Rectal smooth muscle tissue (tissue), 1 donor: ENCODE results near the gene NEK1.
"Not testable (repeated sequence)": the region's sequence is repeated elsewhere in the genome, so short reads cannot be mapped to it uniquely, and the experiment has no call there.

ENCODE experiments used
- H3K27ac ChIP-seq: one replicate; pipeline ENCODE4 v1.7.0; 2013; ENCODE audit warnings: low read depth, low read length, inconsistent platforms
- H3K27me3 ChIP-seq: one replicate; pipeline ENCODE4 v1.7.0; 2013; ENCODE audit warnings: low read length; ENCODE audit not compliant: control insufficient read depth, insufficient read depth
- H3K36me3 ChIP-seq: one replicate; pipeline ENCODE4 v1.7.0; 2013; ENCODE audit warnings: low read length; ENCODE audit not compliant: control insufficient read depth, insufficient read depth
- H3K4me1 ChIP-seq: one replicate; pipeline ENCODE4 v1.7.0; 2013; ENCODE audit warnings: low read length; ENCODE audit not compliant: control insufficient read depth, insufficient read depth
- H3K4me3 ChIP-seq: one replicate; pipeline ENCODE4 v1.7.0; 2013; ENCODE audit warnings: low read length
- H3K9ac ChIP-seq: one replicate; pipeline ENCODE4 v1.7.0; 2013; ENCODE audit warnings: low read length

The NEK1 gene

DNA sequence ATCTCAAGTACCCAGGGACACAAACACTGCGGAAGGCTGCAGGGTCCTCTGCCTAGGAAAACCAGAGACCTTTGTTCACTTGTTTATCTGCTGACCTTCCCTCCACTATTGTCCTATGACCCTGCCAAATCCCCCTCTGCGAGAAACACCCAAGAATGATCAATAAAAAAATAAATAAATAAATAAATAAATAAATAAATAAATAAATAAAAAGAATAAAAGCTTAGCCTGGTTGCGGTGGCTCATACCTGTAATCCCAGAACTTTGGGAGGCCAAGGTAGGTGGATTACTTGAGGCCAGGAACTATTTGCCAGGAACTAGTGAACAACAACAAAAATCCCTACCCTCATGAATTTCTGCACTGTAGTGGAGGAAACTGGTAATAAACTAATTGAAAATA is 41.4 kb downstream of the NEK1 start:
- not testable (repeated sequence) for H3K36me3 ChIP-seq, H3K4me1 ChIP-seq, H3K4me3 ChIP-seq, H3K9ac ChIP-seq, H3K27ac ChIP-seq, H3K27me3 ChIP-seq

DNA sequence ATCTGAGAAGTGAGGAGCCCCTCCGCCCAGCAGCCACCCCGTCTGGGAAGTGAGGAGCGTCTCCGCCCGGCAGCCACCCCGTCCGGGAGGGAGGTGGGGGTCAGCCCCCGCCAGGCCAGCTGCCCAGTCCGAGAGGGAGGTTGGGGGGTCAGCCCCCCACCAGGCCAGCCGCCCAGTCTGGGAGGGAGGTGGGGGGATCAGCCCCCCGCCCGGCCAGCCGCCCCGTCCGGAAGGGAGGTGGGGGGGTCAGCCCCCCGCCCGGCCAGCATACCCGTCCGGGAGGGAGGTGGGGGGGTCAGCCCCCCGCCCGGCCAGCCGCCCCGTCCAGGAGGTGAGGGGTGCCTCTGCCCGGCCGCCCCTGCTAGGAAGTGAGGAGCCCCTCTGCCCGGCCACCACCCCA is 42.1 kb downstream of the NEK1 start:
- H3K9ac ChIP-seq, H3K36me3 ChIP-seq, H3K4me1 ChIP-seq, H3K27ac ChIP-seq, H3K4me3 ChIP-seq, H3K27me3 ChIP-seq: not testable (repeated sequence)

DNA sequence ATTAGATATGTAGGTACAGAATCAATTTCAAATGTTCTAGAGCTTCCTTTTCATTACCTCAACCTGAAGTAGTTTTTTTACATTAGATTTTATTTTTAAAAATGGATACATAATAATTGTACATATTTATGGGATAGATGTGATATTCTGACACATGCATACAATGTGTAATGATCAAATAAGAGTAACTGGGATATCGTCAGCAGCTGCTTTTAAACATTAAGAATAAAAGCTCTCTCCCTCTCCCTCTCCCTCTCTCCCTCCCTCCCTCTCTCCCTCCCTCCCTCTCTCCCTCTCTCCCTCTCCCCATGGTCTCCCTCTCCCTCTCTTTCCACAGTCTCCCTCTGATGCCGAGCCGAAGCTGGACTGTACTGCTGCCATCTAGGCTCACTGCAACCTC is 43.2 kb downstream of the NEK1 start:
- H3K4me3 ChIP-seq, H3K27me3 ChIP-seq, H3K4me1 ChIP-seq, H3K27ac ChIP-seq, H3K9ac ChIP-seq, H3K36me3 ChIP-seq: not testable (repeated sequence)

DNA sequence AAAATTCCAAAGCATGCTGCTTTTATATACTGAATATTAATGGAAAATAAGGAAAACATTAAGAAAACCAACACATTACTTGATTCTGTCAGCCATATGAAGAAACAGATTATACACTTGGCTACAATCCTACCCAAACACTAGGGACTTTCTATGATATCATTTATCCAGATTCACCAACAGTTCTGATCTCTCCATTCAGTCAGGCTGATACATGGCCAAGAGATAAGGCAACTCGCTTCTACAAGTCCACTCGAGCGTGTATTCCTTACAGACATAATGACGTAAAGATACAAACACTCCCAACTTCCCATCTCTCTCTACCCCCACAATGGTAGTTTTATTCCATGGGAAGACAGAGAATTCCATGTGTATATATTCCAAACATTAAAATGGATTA is 44.5 kb downstream of the NEK1 start:
- Histone ChIP-seq H3K27me3 (no peaks in the 10 kb centered on the region), H3K4me3 (no peak overlapping the region), H3K27ac (no peak overlapping the region), H3K4me1 (no peaks in the 10 kb centered on the region), H3K36me3 (no peaks in the 10 kb centered on the region), H3K9ac (no peak overlapping the region)

DNA sequence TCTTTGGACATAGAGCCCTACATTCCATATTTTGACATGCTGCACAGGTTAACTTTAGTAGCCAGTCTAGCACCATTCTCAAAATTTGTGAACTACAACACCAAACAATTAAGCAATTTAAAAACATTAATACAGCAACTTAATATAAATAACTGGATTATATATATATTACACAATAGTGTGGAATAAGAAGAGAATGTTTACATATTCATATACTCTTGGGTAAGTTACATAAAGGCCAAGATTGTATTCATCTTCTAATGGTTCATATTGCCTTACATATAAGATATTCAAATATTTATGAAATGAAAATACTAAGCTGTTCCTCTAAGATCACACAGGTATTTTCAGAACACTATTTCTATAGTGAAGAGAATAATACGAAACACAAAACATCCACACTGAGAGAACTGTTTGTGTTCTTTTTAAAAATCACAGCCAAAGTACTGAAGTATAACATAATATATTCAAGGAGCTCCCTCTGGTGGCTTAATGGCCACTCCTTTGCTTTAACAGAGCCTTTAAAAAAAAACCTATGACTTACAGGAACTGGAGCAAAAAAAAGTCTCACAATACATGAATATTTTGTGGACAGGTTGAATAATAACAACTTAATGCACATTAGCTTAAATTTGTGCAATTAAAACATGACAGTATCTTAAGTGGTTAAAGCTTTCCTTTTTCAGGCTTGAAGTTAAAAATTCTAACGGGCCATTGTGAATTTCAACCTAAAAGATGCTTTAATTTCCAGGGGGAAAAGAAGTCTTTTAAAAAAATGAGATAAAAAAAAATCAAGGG is 46.2 kb downstream of the NEK1 start:
- Histone ChIP-seq H3K9ac (no peak overlapping the region), H3K27ac (no peak overlapping the region), H3K4me1 (no peaks in the 10 kb centered on the region), H3K27me3 (no peaks in the 10 kb centered on the region), H3K4me3 (no peak overlapping the region), H3K36me3 (no peaks in the 10 kb centered on the region)

DNA sequence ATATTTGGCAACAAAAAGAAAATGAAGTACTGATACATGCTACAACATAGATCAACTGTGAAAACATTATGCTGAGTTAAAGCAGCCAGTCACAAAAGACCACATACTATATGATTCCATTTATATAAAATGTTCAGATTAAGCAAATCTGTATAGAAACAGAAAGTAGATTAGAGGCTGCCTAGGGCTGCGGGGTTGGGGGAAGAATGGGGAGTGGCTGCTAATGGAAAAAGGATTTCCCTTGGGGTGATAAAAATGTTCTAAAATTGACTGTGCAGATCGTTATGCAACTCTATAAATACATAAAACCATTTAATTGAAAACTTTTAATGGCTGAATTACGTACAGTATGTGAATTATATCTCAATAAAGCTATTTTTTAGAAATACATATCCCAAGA is 46.8 kb downstream of the NEK1 start:
- Histone ChIP-seq H3K27me3 (no peaks in the 10 kb centered on the region), H3K4me1 (no peaks in the 10 kb centered on the region), H3K36me3 (no peaks in the 10 kb centered on the region), H3K27ac (no peak overlapping the region), H3K4me3 (no peak overlapping the region), H3K9ac (no peak overlapping the region)

DNA sequence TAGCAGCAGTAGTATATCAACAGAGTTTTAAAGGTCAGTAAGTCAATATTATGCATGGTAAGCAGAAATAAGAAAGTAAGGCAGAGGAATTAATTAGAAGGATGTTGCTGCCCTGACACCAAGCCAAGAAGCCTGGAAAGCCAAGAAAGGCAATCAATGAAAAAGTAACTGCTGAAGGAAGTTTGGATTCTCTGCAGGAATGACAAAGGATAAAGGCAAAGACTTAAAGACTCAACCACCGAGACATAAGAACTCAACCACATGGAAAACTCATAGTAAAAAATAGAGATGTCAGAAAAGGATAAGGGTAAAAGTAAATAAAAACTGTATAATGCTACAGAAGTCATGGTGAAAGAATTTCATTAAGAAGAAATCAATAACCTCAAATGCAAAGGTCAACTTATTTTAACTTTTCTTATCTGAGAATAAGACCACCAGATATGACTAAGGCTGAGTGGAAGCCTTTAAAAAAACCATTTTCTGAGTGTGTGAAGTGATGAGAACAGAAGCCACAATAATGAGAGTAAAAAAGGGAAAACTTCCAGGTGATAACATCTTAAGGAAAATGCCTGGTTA is 55.2 kb downstream of the NEK1 start:
- H3K4me3 ChIP-seq: no peak overlapping the region
- no peaks in the 10 kb centered on the region for H3K36me3 ChIP-seq
- H3K9ac ChIP-seq: no peak overlapping the region
- no peak overlapping the region for H3K27ac ChIP-seq
- no peaks in the 10 kb centered on the region for H3K27me3 ChIP-seq
- no peaks in the 10 kb centered on the region for H3K4me1 ChIP-seq

DNA sequence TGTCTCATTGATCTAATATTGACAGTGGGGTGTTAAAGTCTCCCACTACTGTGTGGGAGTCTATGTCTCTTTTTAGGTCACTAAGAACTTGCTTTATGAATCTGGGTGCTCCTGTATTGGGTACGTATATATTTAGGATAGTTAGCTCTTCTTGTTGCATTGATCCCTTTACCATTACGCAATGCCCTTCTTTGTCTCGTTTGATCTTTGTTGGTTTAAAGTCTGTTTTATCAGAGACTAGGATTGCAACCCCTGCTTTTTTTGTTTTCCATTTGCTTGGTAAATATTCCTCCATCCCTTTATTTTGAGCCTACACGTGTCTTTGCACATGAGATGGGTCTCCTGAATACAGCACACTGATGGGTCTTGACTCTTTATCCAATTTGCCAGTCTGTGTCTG is 65.8 kb downstream of the NEK1 start:
- H3K36me3 ChIP-seq, H3K9ac ChIP-seq, H3K4me3 ChIP-seq, H3K27me3 ChIP-seq, H3K4me1 ChIP-seq, H3K27ac ChIP-seq: not testable (repeated sequence)

DNA sequence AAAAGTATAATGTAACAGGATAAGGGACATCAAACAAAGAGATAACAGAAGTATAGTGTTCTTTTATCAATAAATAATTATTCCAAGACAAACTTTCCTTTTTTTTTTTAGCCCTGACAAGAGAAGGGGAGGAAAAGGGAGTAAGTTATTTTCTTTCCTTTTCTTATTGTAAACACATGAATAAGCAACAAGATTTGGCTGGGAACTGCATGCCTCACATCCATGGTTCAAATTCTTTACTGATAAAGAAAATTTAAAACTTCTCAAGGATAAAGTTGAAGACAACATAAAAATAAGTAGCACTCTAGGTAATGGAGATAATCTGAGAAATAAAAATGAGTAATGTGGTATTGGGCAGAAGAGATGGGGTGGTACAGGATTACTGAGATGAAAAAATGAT is 71.6 kb downstream of the NEK1 start:
- Histone ChIP-seq H3K36me3 (no peaks in the 10 kb centered on the region), H3K27me3 (no peaks in the 10 kb centered on the region), H3K27ac (no peak overlapping the region), H3K9ac (no peak overlapping the region), H3K4me1 (no peaks in the 10 kb centered on the region), H3K4me3 (no peak overlapping the region)

DNA sequence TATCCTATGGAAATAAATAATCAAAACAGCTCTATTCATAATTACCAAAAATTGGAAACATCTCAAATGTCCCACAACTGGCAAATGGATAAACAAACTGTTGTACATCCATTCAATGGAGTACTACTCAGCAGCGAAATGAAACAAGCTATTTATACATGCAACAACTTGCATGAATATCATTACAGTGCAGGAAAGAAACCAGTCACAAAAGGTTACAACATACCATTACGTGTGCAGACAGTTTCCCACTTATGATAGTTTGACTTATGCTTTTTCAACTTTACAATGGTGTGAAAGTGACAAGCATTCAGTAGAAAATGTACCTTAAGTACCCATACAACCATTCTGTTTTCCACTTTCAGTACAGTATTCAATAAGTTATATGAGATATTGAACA is 82.3 kb downstream of the NEK1 start:
- Histone ChIP-seq H3K4me1 (no peaks in the 10 kb centered on the region), H3K4me3 (no peak overlapping the region), H3K27ac (no peak overlapping the region), H3K27me3 (no peaks in the 10 kb centered on the region), H3K36me3 (peaks cover 4% of the 10 kb centered on the region), H3K9ac (no peak overlapping the region)

DNA sequence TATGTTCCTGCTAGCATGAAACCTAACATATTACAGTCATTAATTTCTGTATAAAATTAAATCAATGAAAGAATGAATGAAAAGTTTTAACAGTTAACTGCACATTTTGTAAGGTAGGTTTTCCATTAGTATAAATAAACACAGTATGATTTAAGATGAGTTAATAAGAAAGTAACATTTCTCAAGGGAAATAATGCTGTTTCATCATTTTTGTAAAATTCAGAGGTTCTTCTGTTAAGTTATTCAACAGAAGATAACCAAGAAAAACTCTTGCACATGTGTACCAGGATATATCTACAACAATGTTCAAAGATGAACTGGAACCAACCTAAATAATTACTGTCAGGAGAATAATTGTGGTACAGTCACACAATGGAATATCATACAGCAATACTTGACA is 88.6 kb downstream of the NEK1 start:
- H3K36me3 ChIP-seq: no peaks in the 10 kb centered on the region
- no peak overlapping the region for H3K27ac ChIP-seq
- no peaks in the 10 kb centered on the region for H3K4me1 ChIP-seq
- no peaks in the 10 kb centered on the region for H3K27me3 ChIP-seq
- no peak overlapping the region for H3K9ac ChIP-seq
- H3K4me3 ChIP-seq: no peak overlapping the region

DNA sequence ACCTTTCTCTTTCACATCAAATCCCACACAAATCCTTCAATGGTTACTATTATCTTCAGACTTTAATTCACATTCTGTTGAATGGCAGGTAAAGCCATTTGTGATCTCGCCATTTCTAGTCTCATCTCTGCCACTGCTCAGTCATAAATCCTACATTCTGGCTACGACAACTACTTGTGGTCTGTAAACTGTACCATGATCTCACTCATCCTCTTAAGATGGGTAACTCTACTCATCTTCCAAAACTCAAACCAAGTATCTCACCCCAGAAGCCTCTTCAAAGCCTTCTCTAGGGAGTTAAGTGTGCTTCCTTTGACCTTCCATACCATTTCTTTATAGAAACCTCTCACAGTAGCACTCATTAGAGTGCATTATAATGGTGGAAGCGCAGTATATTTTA is 101.8 kb downstream of the NEK1 start:
- Histone ChIP-seq H3K36me3 (no peaks in the 10 kb centered on the region), H3K4me1 (no peaks in the 10 kb centered on the region), H3K4me3 (no peak overlapping the region), H3K27me3 (no peaks in the 10 kb centered on the region), H3K27ac (no peak overlapping the region), H3K9ac (no peak overlapping the region)

DNA sequence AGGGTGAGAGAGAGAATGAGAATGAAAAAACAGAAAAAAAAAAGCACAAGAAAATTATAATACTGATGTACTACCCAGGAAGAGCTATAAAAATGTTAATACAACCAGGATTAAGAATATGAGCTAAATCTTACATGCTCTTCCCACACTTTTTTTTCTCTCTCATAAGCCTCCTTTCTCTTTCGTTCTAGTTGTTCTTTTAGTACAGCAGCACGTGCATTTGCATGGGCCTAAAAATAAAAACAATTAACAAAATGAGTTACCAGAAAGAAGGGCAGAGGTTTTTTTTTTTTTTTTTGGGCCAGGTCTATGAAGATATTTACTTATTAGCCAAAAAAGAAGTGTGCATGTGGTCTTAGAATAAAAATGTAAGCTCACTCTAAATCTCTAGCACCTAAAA is 105.5 kb downstream of the NEK1 start:
- Histone ChIP-seq H3K9ac (no peak overlapping the region), H3K27me3 (no peaks in the 10 kb centered on the region), H3K36me3 (no peaks in the 10 kb centered on the region), H3K4me1 (no peaks in the 10 kb centered on the region), H3K4me3 (no peak overlapping the region), H3K27ac (no peak overlapping the region)
